ENCODE results near the gene IPMK.
A peak's percentile ranks its signal among the peaks of the same experiment; 100 is the strongest.
"Not testable (repeated sequence)": the region's sequence is repeated elsewhere in the genome, so short reads cannot be mapped to it uniquely, and the experiment has no call there.

The IPMK gene

GRCh38 chr10:58266826-58267712, 625 bp downstream of the IPMK start:
- DNase-seq (ENCODE audit: low read depth in 3 of 3): peak in 1 of 3 experiments; percentile 8

GRCh38 chr10:58266003-58266825, 1.5 kb downstream of the IPMK start:
- no peak for DNase-seq (ENCODE audit: low read depth in 3 of 3)

- no peak for DNase-seq (ENCODE audit: low read depth in 3 of 3)
Observed at GRCh38 chr10:58265249-58265648, 2.4 kb downstream of the IPMK start.

GRCh38 chr10:58264780-58265179, 2.9 kb downstream of the IPMK start:
- DNase-seq (ENCODE audit: low read depth in 3 of 3): no peak

GRCh38 chr10:58262766-58263165, 4.9 kb downstream of the IPMK start:
- no peak for DNase-seq (ENCODE audit: low read depth in 3 of 3)

- DNase-seq (ENCODE audit: low read depth in 3 of 3): no peak
Observed at GRCh38 chr10:58260334-58260733, 7.4 kb downstream of the IPMK start.

GRCh38 chr10:58258977-58259692, 8.6 kb downstream of the IPMK start:
- DNase-seq (ENCODE audit: low read depth in 3 of 3): no peak

GRCh38 chr10:58256013-58256780, 11.5 kb downstream of the IPMK start:
- DNase-seq (ENCODE audit: low read depth in 3 of 3): not testable (repeated sequence)

GRCh38 chr10:58254644-58255043, 13.1 kb downstream of the IPMK start:
- no peak for DNase-seq (ENCODE audit: low read depth in 3 of 3)

GRCh38 chr10:58253184-58253583, 14.5 kb downstream of the IPMK start:
- DNase-seq (ENCODE audit: low read depth in 3 of 3): no peak

- DNase-seq (ENCODE audit: low read depth in 3 of 3): not testable (repeated sequence)
Observed at GRCh38 chr10:58244666-58245065, 23.0 kb downstream of the IPMK start.

GRCh38 chr10:58244242-58244641, 23.5 kb downstream of the IPMK start:
- DNase-seq (ENCODE audit: low read depth in 3 of 3): not testable (repeated sequence)

- DNase-seq (ENCODE audit: low read depth in 3 of 3): not testable (repeated sequence)
Observed at GRCh38 chr10:58243801-58244200, 23.9 kb downstream of the IPMK start.

GRCh38 chr10:58243269-58243668, 24.4 kb downstream of the IPMK start:
- no peak for DNase-seq (ENCODE audit: low read depth in 3 of 3)

GRCh38 chr10:58241346-58241745, 26.3 kb downstream of the IPMK start:
- no peak for DNase-seq (ENCODE audit: low read depth in 3 of 3)

- no peak for DNase-seq (ENCODE audit: low read depth in 3 of 3)
Observed at GRCh38 chr10:58240531-58240930, 27.2 kb downstream of the IPMK start.

- DNase-seq (ENCODE audit: low read depth in 3 of 3): no peak
Observed at GRCh38 chr10:58239561-58240169, 28.0 kb downstream of the IPMK start.

- DNase-seq (ENCODE audit: low read depth in 3 of 3): no peak
Observed at GRCh38 chr10:58237014-58237834, 30.5 kb downstream of the IPMK start.

- not testable (repeated sequence) for DNase-seq (ENCODE audit: low read depth in 3 of 3)
Observed at GRCh38 chr10:58229856-58230255, 37.8 kb downstream of the IPMK start.

GRCh38 chr10:58225654-58226053, 42.0 kb downstream of the IPMK start:
- DNase-seq (ENCODE audit: low read depth in 3 of 3): no peak

Measured in stimulated activated CD4-positive, alpha-beta T cell treated with anti-CD3 and anti-CD28 coated beads, TNF-alpha, amount 100 ng/mL, for 4 hours (primary cell).